ENCODE data around the gene SCUBE1. TPM values are rescaled to one million over a fixed set of nuclear protein-coding genes. Genes with fewer than 3 reads are reported as not detected.

SCUBE1 gene
- total and polyA plus RNA-seq, 2 donors (not counting 3 experiments of a cell fraction or from before 2014, with no cell fraction given): 0.07 TPM; not detected in 1

- Histone ChIP-seq H3K9me1 (replicated peaks; ENCODE audit: control insufficient read depth, extremely low read depth, insufficient read depth, low read length) (no peaks in the 10 kb centered on the region), H3K4me1 (ENCODE audit: control insufficient read depth, extremely low read depth, insufficient read depth, low read length) (peaks cover 11% of the 10 kb centered on the region), H3K27ac (ENCODE audit: insufficient read depth, low read depth, low read length) (no peak overlapping the region), H3K4me3 (replicated peaks in 1 of 3; ENCODE audit: insufficient read depth in 1 of 3, low read depth in 1 of 3, low read length in 3 of 3) (no peak overlapping the region), H4K20me1 (replicated peaks; ENCODE audit: control insufficient read depth, extremely low read depth, insufficient read depth, low read length) (no peaks in the 10 kb centered on the region), H3K27me3 (ENCODE audit: control insufficient read depth in 2 of 2, insufficient read depth in 2 of 2, low read length in 2 of 2) (no peaks in the 10 kb centered on the region), H3K9ac (replicated peaks; ENCODE audit: extremely low read depth, insufficient read depth, low read length) (no peak overlapping the region), H2AFZ (ENCODE audit: low read depth, low read length) (no peak overlapping the region), H3K36me3 (ENCODE audit: control insufficient read depth in 2 of 2, extremely low read depth in 1 of 2, insufficient read depth in 2 of 2, low read length in 2 of 2) (peaks cover 5 to 14% of the 10 kb centered on the region in 2 experiments), H3K4me2 (ENCODE audit: insufficient read depth, low read length) (no peak overlapping the region), H3K79me2 (ENCODE audit: control insufficient read depth, insufficient read depth, low read length) (no peaks in the 10 kb centered on the region), H3K9me3 (replicated peaks; ENCODE audit: control insufficient read depth, insufficient read depth, low read length) (no peaks in the 10 kb centered on the region)
- intact Hi-C loops (cut with micrococcal nuclease) (no loop called here), dilution Hi-C loops (cut with MboI; ENCODE audit: extremely low pct_ligation_motif_present, low sequenced_read_pairs) (no loop called here)
- CTCF ChIA-PET: no interaction called here
- DNase-seq (ENCODE audit: low read depth, low spot score) (no peak), FAIRE-seq (no peak)
- no peak for TF ChIP-seq GATA2 (IDR thresholded peaks at IDR 0.05; ENCODE audit: insufficient read depth, insufficient read length, low read depth, low read length)
- TF ChIP-seq, protein P1, sequence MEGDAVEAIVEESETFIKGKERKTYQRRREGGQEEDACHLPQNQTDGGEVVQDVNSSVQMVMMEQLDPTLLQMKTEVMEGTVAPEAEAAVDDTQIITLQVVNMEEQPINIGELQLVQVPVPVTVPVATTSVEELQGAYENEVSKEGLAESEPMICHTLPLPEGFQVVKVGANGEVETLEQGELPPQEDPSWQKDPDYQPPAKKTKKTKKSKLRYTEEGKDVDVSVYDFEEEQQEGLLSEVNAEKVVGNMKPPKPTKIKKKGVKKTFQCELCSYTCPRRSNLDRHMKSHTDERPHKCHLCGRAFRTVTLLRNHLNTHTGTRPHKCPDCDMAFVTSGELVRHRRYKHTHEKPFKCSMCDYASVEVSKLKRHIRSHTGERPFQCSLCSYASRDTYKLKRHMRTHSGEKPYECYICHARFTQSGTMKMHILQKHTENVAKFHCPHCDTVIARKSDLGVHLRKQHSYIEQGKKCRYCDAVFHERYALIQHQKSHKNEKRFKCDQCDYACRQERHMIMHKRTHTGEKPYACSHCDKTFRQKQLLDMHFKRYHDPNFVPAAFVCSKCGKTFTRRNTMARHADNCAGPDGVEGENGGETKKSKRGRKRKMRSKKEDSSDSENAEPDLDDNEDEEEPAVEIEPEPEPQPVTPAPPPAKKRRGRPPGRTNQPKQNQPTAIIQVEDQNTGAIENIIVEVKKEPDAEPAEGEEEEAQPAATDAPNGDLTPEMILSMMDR (IDR thresholded peaks at IDR 0.05; ENCODE audit: extremely low read depth in 1 of 2, insufficient read depth in 1 of 2, low read depth in 1 of 2, low read length in 2 of 2): no peak
- TF ChIP-seq MYC (IDR thresholded peaks at IDR 0.05; ENCODE audit: low read depth, low read length): no peak
- no peak for TF ChIP-seq JUN (IDR thresholded peaks at IDR 0.05; ENCODE audit: borderline replicate concordance, insufficient read depth, insufficient read length, low read depth)
- no peak for TF ChIP-seq FOS (IDR thresholded peaks at IDR 0.05; ENCODE audit: borderline replicate concordance, insufficient read depth, low read length)
- no peak for TF ChIP-seq EZH2 (IDR thresholded peaks at IDR 0.05; ENCODE audit: borderline replicate concordance, low read depth, low read length, severe bottlenecking)
- TF ChIP-seq MAX (IDR thresholded peaks at IDR 0.05; ENCODE audit: insufficient read depth, insufficient read length): no peak
- no peak for TF ChIP-seq POLR2AphosphoS5 (IDR thresholded peaks at IDR 0.05; ENCODE audit: insufficient read depth, low read depth, low read length)
- no TSS peak for BruUV-seq (replicated peaks)
- POLR2A ChIA-PET: no interaction called here
Observed at GRCh38 chr22:43179146-43179910, 163.8 kb downstream of the SCUBE1 start.

All from endothelial cell of umbilical vein (primary cell).